Measurements from ENCODE around the gene PSENEN.
"Not testable (repeated sequence)": the region's sequence is repeated elsewhere in the genome, so short reads cannot be mapped to it uniquely, and the experiment has no call there.

The PSENEN gene

DNA sequence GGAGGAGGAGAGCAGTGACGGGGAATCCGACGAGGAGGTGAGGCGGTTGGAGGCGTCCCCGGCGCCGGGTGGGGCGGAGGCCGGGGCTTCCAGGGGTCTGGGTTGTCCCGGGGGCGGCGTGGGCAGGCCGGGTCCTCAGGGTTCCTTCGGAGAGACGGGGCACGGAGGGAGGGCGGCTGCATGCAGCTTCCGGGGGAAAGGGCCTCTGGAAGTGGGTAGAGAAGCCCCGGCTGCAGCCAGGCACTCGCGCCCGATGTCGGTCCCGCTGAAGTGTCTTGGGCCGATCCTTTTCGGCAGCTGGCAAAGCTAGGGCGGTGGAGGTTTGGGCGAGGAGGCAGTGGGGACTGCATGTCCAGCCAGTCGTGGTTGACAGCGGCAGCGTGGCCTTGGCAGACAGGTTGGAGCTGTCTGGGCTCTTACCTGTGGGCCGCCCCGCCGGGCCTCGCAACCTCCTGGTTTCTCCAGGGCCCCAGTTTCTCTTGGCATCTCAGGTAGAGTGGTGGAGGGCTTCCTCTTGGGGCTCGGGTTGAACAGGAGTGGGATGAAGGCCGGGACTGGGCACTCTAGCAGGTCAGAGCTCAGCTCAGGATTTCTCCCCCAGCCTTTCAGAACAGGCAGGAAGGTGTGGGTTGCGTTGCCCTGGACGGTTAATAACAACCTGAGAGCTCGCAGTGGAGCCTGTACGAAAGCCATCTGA is 27.0 kb upstream of the PSENEN start:
- DNase-seq, result peak; percentile 56 to 71

DNA sequence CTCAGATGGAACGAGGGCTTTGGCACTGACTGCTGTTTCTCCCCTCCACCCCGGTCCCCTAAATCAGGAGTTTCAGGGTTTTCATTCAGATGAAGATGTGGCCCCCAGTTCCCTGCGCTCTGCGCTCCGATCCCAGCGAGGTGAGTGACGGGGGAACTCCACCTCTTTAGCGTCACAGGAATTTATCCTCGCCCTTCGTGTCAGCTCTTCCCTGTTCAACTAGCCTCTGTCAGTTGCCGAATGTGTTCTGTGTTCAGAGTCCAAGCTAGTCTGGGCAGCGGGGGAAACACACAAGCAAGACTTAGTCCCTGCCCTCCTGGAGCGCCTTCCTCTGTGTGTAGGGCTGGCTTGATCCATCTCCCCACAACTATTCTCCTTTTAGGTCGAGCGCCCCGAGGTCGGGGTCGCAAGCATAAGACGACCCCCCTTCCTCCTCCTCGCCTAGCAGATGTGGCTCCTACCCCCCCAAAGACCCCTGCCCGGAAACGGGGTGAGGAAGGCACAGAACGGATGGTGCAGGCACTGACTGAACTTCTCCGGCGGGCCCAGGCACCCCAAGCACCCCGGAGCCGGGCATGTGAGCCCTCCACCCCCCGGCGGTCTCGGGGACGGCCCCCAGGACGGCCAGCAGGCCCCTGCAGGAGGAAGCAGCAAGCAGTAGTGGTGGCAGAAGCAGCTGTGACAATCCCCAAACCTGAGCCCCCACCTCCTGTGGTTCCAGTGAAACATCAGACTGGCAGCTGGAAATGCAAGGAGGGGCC is 25.9 kb upstream of the PSENEN start:
- no peak for DNase-seq

DNA sequence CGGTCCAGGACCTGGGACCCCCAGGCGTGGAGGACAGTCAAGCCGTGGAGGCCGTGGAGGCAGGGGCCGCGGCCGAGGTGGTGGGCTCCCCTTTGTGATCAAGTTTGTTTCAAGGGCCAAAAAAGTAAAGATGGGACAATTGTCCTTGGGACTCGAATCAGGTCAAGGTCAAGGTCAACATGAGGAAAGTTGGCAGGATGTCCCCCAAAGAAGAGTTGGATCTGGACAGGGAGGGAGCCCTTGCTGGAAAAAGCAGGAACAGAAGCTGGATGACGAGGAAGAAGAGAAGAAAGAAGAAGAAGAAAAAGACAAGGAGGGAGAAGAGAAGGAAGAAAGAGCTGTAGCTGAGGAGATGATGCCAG is 25.3 kb upstream of the PSENEN start:
- no peak for DNase-seq

DNA sequence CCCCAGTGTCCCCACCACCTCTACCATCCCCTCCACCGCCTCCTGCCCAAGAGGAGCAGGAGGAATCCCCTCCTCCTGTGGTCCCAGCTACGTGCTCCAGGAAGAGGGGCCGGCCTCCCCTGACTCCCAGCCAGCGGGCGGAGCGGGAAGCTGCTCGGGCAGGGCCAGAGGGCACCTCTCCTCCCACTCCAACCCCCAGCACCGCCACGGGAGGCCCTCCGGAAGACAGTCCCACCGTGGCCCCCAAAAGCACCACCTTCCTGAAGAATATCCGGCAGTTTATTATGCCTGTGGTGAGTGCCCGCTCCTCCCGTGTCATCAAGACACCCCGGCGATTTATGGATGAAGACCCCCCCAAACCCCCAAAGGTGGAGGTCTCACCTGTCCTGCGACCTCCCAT is 24.8 kb upstream of the PSENEN start:
- DNase-seq, result no peak

DNA sequence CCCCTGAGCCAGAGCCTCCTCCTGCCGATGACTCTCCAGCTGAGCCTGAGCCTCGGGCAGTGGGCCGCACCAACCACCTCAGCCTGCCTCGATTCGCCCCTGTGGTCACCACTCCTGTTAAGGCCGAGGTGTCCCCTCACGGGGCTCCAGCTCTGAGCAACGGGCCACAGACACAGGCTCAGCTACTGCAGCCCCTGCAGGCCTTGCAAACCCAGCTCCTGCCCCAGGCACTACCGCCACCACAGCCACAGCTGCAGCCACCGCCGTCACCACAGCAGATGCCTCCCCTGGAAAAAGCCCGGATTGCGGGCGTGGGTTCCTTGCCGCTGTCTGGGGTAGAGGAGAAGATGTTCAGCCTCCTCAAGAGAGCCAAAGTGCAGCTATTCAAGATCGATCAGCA is 24.1 kb upstream of the PSENEN start:
- DNase-seq, result no peak

DNA sequence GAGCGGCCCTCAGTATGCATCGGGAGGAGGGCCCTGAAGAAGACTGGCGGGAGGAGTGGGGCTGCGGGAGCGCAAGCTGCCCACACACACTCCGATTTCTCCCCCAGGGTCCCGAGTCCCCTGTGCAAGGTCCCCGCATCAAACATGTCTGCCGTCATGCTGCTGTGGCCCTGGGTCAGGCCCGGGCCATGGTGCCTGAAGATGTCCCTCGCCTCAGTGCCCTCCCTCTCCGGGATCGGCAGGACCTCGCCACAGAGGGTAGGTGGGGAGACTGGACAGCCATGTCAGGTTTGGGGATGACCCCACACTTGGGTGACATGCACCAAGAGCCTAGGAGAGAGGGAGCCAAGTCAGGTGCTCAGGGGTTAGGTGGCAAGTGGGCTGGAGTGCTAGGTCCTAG is 23.0 kb upstream of the PSENEN start:
- no peak for DNase-seq

DNA sequence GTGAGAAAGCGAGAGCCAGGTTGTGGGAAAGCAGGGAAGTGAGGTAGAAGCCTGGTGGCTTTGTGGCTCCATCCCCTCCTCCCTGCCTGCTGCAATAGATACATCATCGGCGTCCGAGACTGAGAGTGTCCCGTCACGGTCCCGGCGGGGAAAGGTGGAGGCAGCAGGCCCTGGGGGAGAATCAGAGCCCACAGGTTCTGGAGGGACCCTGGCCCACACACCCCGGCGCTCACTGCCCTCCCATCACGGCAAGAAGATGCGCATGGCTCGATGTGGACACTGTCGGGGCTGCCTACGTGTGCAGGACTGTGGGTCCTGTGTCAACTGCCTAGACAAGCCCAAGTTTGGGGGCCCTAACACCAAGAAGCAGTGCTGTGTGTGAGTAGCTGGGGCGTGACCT is 22.6 kb upstream of the PSENEN start:
- no peak for DNase-seq

DNA sequence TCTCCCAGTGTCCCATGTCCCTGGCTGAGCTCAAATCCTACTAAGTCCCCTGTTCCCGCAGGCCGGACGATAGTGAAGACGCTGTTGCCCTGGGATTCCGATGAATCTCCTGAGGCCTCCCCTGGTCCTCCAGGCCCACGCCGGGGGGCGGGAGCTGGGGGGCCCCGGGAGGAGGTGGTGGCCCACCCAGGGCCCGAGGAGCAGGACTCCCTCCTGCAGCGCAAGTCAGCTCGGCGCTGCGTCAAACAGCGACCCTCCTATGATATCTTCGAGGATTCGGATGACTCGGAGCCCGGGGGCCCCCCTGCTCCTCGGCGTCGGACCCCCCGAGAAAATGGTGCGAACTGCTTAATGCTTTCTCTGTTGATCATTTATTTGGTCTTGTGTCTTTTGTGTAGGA is 21.8 kb upstream of the PSENEN start:
- DNase-seq, result no peak

DNA sequence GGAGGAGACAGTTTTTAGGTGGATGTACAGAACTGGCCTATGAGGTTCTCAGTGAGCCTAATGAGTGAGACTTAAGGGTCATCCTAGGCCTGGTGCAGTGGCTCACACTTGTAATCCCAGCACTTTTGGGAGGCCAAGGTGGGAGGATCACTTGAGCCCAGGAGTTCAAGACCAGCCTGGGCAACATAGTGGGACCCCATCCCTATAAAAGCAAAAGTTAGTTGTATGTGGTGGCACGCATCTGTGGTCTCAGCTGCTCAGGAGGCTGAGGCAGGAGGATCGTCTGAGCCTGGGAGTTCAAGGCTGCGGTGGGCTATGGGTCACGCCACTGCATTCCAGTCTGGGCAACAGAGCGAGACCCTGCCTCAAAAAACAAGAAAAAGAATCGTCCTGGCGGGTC is 21.3 kb upstream of the PSENEN start:
- not testable (repeated sequence) for DNase-seq

DNA sequence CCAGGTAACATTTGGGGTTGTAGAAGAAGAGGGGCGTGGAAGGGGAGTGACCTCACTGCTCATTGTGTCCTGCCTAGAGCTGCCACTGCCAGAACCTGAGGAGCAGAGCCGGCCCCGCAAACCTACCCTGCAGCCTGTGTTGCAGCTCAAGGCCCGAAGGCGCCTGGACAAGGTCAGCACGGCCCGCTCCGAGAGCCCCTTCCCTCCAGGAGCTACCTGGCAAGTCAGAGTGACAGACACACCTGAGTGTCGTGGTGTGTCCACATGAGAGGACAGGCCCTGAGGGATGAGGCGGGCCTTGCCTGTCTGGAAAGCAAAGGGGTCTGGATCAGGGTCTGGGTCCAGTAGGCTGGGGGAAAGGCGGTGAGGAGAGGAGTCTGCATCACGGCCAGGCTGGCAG is 20.9 kb upstream of the PSENEN start:
- DNase-seq, result no peak

DNA sequence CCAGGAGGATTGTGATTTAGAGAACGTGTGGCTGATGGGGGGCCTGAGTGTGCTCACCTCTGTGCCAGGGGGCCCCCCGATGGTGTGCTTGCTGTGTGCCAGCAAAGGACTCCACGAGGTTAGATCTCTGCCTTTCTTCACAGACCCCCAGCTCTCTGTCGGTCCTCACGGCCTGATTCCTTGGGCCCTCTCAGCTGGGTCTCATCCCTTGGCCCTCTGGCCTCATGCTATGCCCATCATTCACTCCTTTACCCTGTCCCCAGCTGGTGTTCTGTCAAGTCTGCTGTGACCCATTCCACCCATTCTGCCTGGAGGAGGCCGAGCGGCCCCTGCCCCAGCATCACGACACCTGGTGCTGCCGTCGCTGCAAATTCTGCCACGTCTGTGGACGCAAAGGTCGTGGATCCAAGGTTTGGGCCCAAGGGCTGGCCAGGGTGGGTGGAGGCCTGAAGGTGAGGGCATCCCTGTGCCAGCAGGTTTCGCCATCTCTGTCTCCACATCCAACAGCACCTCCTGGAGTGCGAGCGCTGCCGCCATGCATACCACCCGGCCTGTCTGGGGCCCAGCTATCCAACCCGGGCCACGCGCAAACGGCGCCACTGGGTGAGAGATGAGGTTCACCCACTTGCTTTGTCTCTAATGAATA is 20.1 kb upstream of the PSENEN start:
- no peak for DNase-seq

DNA sequence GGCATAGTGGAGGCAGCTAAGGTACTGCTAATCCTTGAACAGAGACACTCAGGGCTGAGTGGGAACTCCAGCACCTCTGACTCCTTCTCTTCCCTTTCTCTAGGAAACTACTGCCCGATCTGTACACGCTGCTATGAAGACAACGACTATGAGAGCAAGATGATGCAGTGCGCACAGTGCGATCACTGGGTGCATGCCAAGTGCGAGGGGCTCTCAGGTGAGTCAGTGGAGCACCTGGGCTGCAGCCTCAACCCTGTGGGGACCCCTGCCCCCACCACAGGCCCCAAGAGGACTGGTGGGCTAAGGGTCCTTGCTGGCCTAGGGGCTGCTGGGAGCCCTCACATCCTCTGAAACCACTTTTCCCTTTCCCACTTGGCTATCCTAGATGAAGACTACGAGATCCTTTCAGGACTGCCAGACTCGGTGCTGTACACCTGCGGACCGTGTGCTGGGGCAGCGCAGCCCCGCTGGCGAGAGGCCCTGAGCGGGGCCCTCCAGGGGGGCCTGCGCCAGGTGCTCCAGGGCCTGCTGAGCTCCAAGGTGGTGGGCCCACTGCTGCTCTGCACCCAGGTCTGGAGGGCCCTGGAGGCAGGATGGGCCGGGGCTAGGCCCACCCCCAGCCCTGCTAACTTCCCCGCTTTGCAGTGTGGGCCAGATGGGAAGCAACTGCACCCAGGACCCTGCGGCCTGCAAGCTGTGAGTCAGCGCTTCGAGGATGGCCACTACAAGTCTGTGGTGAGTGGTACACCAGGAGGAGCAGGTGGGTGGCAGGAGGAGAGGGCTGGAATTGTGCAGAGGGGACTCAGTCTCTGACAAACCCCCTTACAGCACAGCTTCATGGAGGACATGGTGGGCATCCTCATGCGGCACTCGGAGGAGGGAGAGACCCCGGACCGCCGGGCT is 18.1 kb upstream of the PSENEN start:
- DNase-seq, result no peak

DNA sequence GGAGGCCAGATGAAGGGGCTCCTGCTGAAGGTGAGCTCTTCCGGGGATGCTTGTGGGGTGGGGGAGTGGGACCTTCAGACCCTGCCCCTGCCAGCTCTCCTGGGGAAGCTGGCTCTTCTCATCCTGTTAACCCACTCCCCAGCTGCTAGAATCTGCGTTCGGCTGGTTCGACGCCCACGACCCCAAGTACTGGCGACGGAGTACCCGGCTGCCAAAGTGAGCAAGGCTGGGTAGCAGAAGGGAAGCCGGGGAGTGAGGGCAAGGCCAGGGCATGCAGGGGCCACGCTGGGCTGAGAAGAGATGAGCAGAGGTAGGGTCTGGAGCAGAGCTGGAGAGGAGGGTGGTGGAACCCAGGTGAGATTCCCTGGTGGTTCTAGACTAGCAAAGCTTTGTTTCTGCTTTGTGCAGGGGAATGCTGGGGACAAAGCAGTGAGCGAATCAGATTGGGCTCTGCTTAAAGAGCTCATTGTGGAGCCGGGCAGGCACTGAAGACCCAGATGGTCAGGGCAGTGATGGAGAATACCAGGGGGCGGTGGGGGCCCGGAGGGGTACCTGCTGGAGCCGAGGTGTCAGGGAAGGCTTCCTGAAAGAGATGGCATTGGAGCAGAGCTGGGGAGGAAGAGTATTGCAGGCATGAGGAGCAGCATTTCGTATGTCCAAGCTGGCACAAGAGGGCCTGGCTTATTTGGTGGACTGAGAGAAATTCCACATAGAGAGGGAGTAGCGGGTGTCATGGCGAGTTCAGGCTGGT is 17.3 kb upstream of the PSENEN start:
- DNase-seq, result no peak

DNA sequence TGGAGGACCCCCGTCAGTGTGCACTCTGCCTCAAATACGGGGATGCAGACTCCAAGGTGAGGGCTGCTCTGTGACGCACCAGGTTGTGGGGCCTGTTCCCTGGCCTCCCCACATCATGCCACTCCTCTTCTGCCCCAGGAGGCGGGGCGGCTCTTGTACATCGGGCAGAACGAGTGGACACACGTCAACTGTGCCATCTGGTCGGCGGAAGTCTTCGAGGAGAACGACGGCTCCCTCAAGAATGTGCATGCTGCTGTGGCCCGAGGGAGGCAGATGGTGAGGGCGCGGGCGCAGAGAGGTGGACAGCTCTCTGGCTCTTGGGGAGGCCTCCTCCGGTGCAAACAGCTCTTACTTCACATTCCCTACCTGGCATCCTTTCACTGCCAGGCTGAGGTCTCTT is 16.4 kb upstream of the PSENEN start:
- DNase-seq, result no peak

DNA sequence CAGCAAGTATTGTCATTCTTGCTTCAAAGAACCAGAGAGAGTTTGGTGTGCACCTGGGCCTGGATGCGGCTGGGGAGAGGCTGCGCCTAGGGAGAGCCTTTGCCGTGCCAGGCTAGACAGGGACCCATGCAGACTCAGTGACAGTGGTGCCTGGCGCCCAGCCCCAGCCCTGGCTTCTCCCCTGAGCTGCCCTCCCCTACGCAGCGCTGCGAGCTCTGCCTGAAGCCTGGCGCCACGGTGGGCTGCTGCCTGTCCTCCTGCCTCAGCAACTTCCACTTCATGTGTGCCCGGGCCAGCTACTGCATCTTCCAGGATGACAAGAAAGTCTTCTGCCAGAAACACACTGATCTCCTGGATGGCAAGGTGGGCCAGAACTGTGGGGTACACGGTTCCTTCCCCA is 15.7 kb upstream of the PSENEN start:
- DNase-seq, result no peak

DNA sequence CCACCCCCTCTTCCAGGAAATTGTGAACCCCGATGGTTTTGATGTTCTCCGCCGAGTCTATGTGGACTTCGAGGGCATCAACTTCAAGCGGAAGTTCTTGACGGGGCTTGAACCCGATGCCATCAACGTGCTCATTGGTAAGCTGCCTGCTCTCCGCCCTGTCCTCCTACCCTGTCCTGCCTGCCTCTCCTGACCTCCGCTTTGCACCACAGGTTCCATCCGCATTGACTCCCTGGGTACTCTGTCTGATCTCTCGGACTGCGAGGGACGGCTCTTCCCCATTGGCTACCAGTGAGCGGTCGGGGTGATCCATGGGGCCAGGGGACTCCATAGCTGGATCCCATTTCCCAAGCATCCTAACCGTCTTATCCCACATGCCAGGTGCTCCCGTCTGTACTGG is 15.1 kb upstream of the PSENEN start:
- no peak for DNase-seq

DNA sequence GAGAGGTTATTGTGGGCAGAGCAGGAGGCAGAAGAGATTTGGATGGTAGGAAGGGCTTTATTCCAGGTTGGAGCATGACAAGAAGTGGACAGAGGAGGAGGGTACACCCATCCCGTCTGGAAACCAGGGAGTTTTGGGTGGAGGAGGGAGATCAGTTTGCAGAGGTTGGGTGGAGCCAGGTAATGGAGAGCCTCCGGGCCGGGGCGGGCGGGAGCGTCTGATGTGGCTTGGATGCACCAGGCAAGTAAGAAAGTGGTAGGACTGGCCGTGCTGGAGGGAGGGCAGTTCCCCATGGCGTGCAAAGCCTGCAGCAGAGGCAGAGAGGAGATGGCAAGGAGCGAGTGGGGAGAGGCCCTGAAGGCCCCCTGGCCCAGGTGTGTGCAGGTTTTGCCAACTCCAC is 14.1 kb upstream of the PSENEN start:
- no peak for DNase-seq

DNA sequence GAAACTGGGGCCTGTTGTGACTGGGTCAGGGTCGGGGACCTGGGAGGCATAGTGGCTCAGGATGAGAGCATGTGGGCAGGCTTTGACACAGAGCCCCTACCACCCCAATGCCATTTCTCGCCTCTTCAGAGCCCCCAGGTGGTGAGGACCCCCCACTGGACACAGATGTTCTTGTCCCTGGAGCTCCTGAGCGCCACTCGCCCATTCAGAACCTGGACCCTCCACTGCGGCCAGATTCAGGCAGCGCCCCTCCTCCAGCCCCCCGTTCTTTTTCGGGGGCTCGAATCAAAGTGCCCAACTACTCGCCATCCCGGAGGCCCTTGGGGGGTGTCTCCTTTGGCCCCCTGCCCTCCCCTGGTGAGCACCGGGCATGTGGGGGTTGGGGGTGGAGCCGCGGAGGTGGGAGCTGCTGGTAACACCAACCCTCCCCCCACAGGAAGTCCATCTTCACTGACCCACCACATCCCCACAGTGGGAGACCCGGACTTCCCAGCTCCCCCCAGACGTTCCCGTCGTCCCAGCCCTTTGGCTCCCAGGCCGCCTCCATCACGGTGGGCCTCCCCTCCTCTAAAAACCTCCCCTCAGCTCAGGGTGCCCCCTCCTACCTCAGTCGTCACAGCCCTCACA is 13.6 kb upstream of the PSENEN start:
- DNase-seq, result no peak

DNA sequence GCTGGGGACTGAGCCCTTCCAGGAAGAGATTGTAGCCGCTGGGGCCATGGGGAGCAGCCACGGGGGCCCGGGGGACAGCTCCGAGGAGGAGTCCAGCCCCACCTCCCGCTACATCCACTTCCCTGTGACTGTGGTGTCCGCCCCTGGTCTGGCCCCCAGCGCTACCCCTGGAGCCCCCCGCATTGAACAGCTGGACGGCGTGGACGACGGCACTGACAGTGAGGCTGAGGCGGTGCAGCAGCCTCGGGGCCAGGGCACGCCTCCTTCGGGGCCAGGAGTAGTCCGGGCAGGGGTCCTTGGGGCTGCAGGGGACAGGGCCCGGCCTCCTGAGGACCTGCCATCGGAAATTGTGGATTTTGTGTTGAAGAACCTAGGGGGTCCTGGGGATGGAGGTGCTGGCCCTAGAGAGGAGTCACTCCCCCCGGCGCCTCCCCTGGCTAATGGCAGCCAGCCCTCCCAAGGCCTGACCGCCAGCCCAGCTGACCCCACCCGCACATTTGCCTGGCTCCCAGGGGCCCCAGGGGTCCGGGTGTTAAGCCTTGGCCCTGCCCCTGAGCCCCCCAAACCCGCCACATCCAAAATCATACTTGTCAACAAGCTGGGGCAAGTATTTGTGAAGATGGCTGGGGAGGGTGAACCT is 12.8 kb upstream of the PSENEN start:
- no peak for DNase-seq

DNA sequence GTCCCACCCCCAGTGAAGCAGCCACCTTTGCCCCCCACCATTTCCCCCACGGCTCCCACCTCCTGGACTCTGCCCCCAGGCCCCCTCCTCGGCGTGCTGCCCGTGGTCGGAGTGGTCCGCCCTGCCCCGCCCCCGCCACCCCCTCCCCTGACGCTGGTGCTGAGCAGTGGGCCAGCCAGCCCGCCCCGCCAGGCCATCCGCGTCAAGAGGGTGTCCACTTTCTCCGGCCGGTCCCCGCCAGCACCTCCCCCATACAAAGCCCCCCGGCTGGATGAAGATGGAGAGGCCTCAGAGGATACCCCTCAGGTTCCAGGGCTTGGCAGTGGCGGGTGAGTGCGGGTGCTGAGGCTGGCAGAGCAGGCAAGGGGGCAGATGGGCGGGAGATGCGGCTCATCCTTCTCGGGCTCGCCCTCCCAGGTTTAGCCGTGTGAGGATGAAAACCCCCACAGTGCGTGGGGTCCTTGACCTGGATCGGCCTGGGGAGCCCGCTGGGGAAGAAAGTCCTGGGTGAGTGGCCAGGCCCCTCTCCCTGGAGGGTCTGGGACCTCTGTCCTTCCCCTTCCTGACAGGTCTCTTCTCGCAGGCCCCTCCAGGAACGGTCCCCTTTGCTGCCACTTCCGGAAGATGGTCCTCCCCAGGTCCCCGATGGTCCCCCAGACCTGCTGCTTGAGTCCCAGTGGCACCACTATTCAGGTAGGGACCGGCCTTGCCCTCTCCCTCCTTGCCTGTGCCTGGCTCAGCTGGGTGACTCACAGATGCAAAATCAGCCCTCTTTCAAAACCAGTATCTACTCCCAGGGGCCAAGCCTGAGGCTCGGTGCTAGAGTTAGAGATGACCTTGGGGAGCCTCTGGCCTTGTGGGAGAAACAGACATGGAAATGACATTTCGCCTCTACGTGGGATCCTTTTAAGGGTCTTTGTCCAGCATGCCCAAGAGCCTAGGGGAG is 12.0 kb upstream of the PSENEN start:
- DNase-seq, result no peak

All from activated CD4-positive, alpha-beta T cell treated with anti-CD3 and anti-CD28 coated beads for 4 hours (primary cell).